Activated CD8-positive, alpha-beta memory T cell treated with anti-CD3 and anti-CD28 coated beads, Interleukin-2, amount 50 U/mL, for 24 hours (primary cell): ENCODE data around the gene HRH2.
"Not testable (repeated sequence)": the region's sequence is repeated elsewhere in the genome, so short reads cannot be mapped to it uniquely, and the experiment has no call there.

Experiments used
- DNase-seq: peaks from one replicate; pipeline ENCODE4 v3.0.0-alpha.2; 2020; ENCODE audit errors: extremely low read depth

HRH2 gene

GRCh38 chr5:175713930-175714329, 56.1 kb downstream of the HRH2 start:
- DNase-seq = no peak

- no peak for DNase-seq
Measured at GRCh38 chr5:175714479-175715085, 56.7 kb downstream of the HRH2 start.

GRCh38 chr5:175715627-175716522, 58.0 kb downstream of the HRH2 start:
- no peak for DNase-seq

GRCh38 chr5:175717837-175718236, 60.0 kb downstream of the HRH2 start:
- DNase-seq = no peak

- peak; percentile 39 for DNase-seq
Measured at GRCh38 chr5:175718401-175719108, 60.7 kb downstream of the HRH2 start.

GRCh38 chr5:175719109-175719432, 61.2 kb downstream of the HRH2 start:
- not testable (repeated sequence) for DNase-seq

- DNase-seq = no peak
Measured at GRCh38 chr5:175724314-175725275, 66.7 kb downstream of the HRH2 start.

GRCh38 chr5:175728316-175728715, 70.4 kb downstream of the HRH2 start:
- no peak for DNase-seq

GRCh38 chr5:175728885-175729828, 71.3 kb downstream of the HRH2 start:
- no peak for DNase-seq

- peak; percentile 85 for DNase-seq
Measured at GRCh38 chr5:175729829-175730277, 72.0 kb downstream of the HRH2 start.

GRCh38 chr5:175731172-175731571, 73.3 kb downstream of the HRH2 start:
- DNase-seq = no peak

- no peak for DNase-seq
Measured at GRCh38 chr5:175731756-175732465, 74.0 kb downstream of the HRH2 start.

GRCh38 chr5:175733017-175733416, 75.1 kb downstream of the HRH2 start:
- DNase-seq = no peak

- no peak for DNase-seq
Measured at GRCh38 chr5:175734016-175734415, 76.1 kb downstream of the HRH2 start.

- no peak for DNase-seq
Measured at GRCh38 chr5:175734501-175734900, 76.6 kb downstream of the HRH2 start.

GRCh38 chr5:175735701-175736100, 77.8 kb downstream of the HRH2 start:
- DNase-seq = no peak

- no peak for DNase-seq
Measured at GRCh38 chr5:175736652-175737051, 78.8 kb downstream of the HRH2 start.

- DNase-seq = no peak
Measured at GRCh38 chr5:175737481-175737880, 79.6 kb downstream of the HRH2 start.

- no peak for DNase-seq
Measured at GRCh38 chr5:175738126-175738525, 80.3 kb downstream of the HRH2 start.
